Measurements from ENCODE around the gene SLC18A3.

SLC18A3 gene

GRCh38 chr10:49612513-49613164, 2.5 kb downstream of the SLC18A3 start:
- DNase-seq = no peak

- no peak for DNase-seq
Observed at GRCh38 chr10:49613165-49613881, 3.2 kb downstream of the SLC18A3 start.

- no peak for DNase-seq
Observed at GRCh38 chr10:49613882-49614241, 3.8 kb downstream of the SLC18A3 start, which contains the start of gene CHAT. TSS of gene CHAT (plus strand) at chr10:49614037. CDS start at chr10:49614190, 153 bp downstream.

GRCh38 chr10:49614242-49615198, 4.4 kb downstream of the SLC18A3 start:
- no peak for DNase-seq

GRCh38 chr10:49615213-49615612, 5.1 kb downstream of the SLC18A3 start:
- DNase-seq = no peak

- DNase-seq = no peak
Observed at GRCh38 chr10:49615721-49616120, 5.6 kb downstream of the SLC18A3 start.

- no peak for DNase-seq
Observed at GRCh38 chr10:49616421-49617101, 6.5 kb downstream of the SLC18A3 start.

GRCh38 chr10:49617121-49618020, 7.3 kb downstream of the SLC18A3 start:
- DNase-seq = no peak

GRCh38 chr10:49618821-49619220, 8.7 kb downstream of the SLC18A3 start:
- DNase-seq = no peak

- DNase-seq = no peak
Observed at GRCh38 chr10:49619613-49620012, 9.5 kb downstream of the SLC18A3 start.

GRCh38 chr10:49620286-49620810, 10.2 kb downstream of the SLC18A3 start:
- no peak for DNase-seq

- no peak for DNase-seq
Observed at GRCh38 chr10:49620841-49621378, 10.8 kb downstream of the SLC18A3 start.

- DNase-seq = no peak
Observed at GRCh38 chr10:49621561-49621960, 11.5 kb downstream of the SLC18A3 start.

- DNase-seq = no peak
Observed at GRCh38 chr10:49622426-49623425, 12.6 kb downstream of the SLC18A3 start.

GRCh38 chr10:49624629-49625028, 14.5 kb downstream of the SLC18A3 start:
- no peak for DNase-seq

- DNase-seq = no peak
Observed at GRCh38 chr10:49625411-49625810, 15.3 kb downstream of the SLC18A3 start.

- DNase-seq = no peak
Observed at GRCh38 chr10:49627038-49627437, 16.9 kb downstream of the SLC18A3 start.

GRCh38 chr10:49627644-49628247, 17.6 kb downstream of the SLC18A3 start:
- no peak for DNase-seq

- no peak for DNase-seq
Observed at GRCh38 chr10:49628599-49628998, 18.5 kb downstream of the SLC18A3 start.
